HG03103 (cell line): Measurements from ENCODE around the gene SUPT20HL2.
"Not testable (repeated sequence)": the region's sequence is repeated elsewhere in the genome, so short reads cannot be mapped to it uniquely, and the experiment has no call there.

ENCODE experiments used
- ATAC-seq: cut with Tn5 transposase; IDR thresholded peaks from one replicate; pipeline ENCODE4 v1.9.1; 2021; ENCODE audit warnings: low read depth; ENCODE audit not compliant: unreplicated experiment

Gene SUPT20HL2

GRCh38 chrX:24314019-24314635 is at the start of gene SUPT20HL2:
Gene SUPT20HL2 (minus strand): TSS chrX:24314069. CDS start chrX:24313315, 754 bp downstream.
- no peak for ATAC-seq

- not testable (repeated sequence) for ATAC-seq
Measured at GRCh38 chrX:24362089-24362745, 48.3 kb upstream of the SUPT20HL2 start.

DNA sequence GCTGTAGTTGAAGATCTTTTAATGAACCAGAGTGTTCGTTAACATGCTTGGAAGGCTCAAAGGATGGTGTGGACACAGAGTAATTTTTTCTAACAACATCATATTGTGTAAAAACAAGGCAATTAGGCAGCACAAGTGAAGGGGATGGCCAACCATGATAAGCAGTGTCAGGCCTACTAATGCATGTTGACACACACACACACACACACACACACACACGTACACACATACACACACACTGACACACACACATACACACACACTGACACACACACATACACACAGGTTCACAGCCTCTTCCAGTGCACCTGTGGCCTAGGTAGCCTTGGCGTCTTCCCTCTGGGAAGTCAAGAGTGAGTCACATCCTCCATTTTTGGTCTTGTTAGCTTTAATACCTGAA is 46.4 kb upstream of the SUPT20HL2 start, which contains the start of gene SUPT20HL1:
Gene SUPT20HL1, plus strand, starts transcription at position 368 of the 400 bp plus-strand sequence. CDS start 2,122 bp downstream, outside the sequence.
- no peak for ATAC-seq

DNA sequence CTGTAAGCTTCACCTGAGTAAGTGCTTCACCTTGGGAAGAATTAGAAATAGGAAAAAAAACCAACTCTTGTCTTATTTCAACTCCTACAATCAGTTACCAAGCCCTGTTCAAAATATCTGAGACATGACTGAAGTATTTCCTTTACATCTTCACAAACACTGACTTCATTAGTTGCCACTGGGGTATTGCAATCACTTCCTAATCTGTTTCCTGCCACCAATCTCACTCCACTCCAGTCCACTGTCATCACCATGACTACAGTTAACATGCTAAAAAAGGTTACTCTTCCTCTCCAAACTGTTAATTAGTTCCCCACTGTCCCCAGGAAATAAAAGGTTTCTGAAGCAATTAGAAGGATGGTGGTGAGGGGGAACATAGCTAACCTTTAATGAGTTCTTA is 43.2 kb upstream of the SUPT20HL2 start:
- no peak for ATAC-seq

DNA sequence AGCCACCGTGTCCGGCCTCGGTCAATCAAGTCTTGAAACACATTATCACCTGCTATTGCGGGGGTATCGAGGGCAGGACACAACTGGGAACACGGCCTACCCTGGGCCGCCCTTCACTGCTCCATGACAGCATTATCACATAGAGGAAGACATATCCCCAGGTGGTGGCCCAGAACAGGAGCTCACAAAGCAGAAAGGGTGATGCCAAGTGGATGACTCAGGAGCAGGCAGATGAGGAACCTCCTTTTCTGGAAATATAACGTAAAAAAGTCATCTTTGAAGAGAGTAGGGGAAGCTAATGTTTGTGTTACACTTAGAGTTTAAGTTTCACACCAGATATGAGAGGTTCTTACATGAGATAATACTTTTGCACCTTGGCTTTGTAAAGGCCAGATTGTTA is 41.2 kb upstream of the SUPT20HL2 start:
- ATAC-seq: no peak

DNA sequence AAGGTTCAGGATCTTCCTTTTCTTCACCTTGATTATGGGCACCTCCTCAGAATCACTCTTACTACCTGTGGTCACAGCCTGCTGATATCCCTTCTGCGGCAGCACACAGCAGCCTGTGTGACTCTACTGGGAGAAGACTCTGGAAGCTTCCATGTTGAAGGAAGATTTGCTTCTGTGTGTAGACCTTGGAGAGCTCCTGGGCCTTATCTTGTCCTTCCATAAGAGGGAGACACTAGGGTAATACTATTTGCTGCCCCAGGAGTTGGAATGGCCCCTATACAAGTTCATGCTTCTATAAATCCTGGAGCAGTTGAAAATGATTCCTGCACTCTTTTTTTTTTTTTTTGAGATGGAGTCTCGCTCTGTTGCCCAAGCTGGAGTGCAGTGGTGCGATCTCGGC is 36.3 kb upstream of the SUPT20HL2 start:
- ATAC-seq: no peak

- ATAC-seq: no peak
Measured at GRCh38 chrX:24347881-24348280, 34.0 kb upstream of the SUPT20HL2 start.

GRCh38 chrX:24343719-24344118 is 29.9 kb upstream of the SUPT20HL2 start:
- ATAC-seq: peak; percentile 86

DNA sequence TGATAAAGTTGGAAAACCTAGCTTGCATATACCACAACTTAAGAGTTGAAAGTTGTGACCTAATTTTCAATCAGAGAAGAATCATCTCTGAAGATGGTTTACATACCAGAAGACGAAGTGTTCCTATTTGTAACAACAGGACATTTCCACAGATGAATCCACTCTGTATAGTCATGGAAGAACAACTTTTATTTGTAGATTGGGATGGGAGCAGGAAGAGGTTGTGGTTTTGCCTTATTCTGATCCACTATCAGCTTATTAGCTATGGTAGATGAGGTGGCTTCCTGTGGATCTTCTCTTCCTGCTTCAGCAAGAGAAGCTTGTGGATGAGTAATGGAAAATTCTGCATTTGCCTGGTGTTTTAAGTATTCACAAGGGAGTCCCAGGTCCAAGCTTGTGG is 27.9 kb upstream of the SUPT20HL2 start:
- no peak for ATAC-seq

DNA sequence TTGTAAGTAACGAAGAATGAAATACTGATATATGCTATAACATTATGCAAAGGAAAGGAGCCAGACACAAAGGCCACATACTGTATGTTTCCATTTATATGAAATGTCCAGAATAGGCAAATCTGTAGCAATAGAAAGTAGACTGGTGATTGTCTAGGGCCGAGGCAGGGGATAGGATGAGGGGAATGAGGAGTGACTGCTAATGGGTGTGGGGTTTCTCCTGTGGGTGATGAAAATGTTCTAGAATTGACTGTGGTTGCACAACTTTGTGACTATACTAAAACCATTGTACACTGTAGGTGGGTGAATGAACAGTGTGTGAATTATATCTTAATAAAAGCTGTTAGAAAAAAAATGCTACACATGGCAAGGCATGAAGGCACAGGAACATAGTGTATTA is 26.6 kb upstream of the SUPT20HL2 start:
- ATAC-seq: no peak

GRCh38 chrX:24339911-24340310 is 26.0 kb upstream of the SUPT20HL2 start:
- no peak for ATAC-seq

DNA sequence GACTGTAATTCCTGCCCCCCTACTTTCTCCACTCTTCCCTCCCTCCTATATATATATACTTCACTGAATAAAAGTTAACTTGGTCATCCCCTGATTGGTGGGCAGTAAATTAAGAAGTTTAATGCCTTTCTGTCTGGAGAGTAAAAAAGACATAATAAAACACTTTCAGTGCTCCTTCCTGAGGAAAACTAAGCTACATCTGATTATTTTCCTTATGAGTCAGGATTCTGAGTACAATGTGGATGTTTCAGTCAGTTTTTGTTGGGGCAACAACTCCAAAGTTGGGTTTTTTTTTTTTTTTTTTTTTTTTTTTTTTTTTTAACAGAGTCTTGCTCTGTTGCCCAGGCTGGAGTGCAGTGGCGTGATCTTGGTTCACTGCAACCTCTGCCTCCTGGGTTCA is 22.0 kb upstream of the SUPT20HL2 start:
- no peak for ATAC-seq

DNA sequence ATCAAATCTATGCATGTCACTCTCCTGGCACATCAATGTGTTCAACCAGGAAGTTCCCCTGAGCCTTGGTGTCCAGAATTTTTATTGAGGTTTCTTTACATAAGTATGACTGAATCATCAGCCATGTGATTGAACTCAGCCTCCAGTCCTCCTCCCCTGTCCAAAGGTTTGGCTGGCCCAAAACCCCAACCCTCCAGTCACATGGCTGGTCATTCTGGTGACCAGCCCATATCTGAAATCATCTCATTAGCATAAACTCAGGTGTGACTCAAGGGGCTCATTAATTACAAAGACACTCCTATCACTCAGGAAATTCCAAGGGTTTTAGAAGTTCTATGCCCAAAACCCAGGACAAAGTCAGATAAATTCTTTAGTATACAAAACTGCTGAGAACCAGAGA is 20.6 kb upstream of the SUPT20HL2 start:
- no peak for ATAC-seq

DNA sequence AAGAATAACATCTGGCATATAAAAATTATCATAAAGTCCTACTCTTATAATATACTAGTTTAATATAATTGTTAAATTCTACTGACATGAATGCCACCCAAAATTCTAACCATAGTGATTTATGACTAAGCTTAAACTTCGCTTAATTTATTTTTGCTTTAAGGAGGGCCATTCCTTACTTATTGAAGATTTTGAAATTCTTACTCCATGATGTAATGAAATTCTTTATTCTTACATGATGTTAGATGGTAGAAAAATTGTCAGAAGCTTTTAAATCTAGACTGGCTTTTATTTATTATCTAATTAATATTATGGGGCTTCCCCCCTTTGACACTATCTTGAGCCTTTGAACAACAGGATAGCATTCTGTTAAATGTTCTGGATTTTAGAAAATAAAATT is 19.5 kb upstream of the SUPT20HL2 start:
- no peak for ATAC-seq

GRCh38 chrX:24332878-24333277 is 19.0 kb upstream of the SUPT20HL2 start:
- ATAC-seq: no peak

GRCh38 chrX:24325231-24325630 is 11.4 kb upstream of the SUPT20HL2 start:
- ATAC-seq: no peak

GRCh38 chrX:24321741-24322395 is 8.0 kb upstream of the SUPT20HL2 start:
- ATAC-seq: no peak

- ATAC-seq: no peak
Measured at GRCh38 chrX:24317567-24317966, 3.7 kb upstream of the SUPT20HL2 start.

GRCh38 chrX:24316111-24316510 is 2.2 kb upstream of the SUPT20HL2 start:
- no peak for ATAC-seq

DNA sequence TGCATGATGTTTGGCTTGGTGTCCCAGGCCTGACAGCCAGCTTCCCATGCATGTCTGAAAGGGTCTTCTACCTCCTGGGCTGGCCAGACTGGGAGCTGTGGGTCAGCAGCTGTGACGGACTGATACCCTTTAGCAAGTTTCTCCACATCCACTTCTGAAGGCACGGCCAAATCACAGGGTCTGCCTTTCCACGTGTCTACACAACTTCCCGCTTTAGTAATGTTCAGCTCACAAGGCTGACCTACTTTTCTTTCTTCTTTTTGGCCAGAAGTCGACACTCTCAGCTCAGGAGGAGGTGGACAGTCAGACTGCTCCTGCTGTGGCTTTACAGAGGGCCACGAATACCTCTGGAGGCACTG is 1.6 kb downstream of the SUPT20HL2 start:
- not testable (repeated sequence) for ATAC-seq

DNA sequence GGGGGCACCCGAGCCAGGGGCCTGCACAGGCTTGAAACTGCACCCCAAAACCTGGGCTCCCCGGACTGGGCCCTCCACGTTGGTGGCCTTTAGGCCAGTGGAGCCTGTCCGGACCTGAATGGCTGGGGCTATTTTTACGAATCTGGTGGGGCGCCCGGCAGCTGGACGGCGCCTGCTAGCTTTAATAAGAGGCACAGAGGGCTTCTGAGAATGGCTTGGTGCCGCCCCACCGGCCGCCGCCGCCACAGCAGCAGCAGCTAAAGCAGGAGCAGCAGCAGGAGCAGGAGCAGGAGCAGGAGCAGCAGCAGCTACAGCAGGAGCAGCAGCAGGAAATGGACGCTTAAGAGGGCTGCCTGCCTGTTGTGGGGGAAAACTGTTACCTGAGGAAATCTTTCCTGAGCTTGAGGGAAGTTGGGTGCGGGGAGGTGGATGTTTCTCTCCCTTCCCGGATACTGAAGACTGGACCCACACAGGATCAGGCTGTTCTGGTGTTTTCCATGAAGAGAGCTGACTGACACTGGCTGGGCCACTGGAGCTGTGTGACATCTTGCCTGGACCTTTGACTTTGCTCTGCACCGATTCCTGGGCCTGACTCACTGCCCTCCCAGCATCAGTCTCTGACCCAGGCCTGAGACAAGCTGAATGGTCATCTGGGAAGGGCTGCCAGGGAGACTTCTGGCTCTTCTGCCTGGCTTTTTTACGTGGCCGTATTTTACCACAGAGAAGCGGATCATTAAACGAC is 2.2 kb downstream of the SUPT20HL2 start:
- ATAC-seq: not testable (repeated sequence)
